ENCODE measurements around the gene PPFIA1.
"Not testable (repeated sequence)": the region's sequence is repeated elsewhere in the genome, so short reads cannot be mapped to it uniquely, and the experiment has no call there.

The PPFIA1 gene

GRCh38 chr11:70326365-70326811 lies 55.9 kb downstream of the PPFIA1 start:
- no peak for DNase-seq

GRCh38 chr11:70326833-70327232 lies 56.3 kb downstream of the PPFIA1 start:
- no peak for DNase-seq

- no peak for DNase-seq
These were observed 57.2 kb downstream of the PPFIA1 start for GRCh38 chr11:70327717-70328116.

DNA sequence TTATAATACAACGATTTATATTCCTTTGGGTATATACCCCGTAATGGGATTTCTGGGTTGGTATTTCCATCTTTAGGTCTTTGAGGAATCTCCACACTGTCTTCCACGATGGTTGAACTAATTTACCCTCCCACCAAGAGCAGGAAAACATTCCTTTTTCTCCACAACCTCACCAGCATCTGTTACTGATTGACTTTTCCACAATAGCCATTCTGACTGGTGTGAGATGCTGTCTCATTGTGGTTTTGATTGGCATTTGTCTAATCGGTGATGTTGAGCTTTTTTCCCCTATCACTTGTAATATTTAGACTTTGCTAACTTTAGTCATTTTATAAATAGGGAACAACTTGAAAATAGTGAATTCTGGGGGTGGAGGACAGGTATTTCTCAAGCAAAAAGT lies 58.1 kb downstream of the PPFIA1 start:
- no peak for DNase-seq

DNA sequence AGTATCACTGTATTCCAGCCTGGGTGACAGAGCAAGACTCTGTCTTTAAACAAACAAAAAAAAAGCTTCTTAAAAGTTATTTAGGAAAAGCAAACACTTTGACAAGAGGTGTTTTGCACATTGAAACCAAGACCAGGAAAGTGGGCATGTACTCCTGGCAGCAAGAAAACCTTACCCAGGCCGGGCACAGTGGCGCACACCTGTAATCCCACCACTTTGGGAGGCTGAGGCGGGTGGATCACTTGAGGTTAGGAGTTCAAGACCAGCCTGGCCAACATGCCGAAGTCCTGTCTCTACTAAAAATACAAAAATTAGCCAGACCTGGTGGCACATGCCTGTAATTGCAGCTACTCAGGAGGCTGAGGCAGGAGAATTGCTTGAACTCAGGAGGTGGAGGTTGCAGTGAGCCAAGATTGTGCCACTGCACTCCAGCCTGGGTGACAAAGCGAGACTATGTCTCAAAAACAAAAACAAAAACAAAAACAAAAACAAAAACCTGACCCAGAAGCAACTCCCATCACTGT lies 60.9 kb downstream of the PPFIA1 start:
- not testable (repeated sequence) for DNase-seq

DNA sequence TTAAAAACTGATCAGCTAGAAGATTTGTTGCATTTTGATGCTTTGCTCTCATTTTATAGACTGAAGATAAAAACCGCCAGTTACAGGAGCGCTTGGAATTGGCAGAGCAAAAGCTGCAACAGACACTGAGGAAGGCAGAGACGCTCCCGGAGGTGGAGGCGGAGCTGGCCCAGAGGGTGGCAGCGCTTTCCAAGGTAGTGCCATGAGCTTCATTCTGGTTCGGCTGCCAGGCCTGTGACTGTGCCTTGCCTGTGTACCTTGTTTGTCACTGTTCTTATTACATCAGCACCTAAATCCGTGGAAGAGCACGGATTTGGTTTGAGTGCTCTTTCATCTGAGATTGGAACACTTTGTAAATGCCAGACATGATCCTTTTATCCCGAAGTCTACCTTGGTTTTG lies 61.4 kb downstream of the PPFIA1 start:
- DNase-seq, result no peak

GRCh38 chr11:70332567-70332966 lies 62.1 kb downstream of the PPFIA1 start:
- DNase-seq, result no peak

DNA sequence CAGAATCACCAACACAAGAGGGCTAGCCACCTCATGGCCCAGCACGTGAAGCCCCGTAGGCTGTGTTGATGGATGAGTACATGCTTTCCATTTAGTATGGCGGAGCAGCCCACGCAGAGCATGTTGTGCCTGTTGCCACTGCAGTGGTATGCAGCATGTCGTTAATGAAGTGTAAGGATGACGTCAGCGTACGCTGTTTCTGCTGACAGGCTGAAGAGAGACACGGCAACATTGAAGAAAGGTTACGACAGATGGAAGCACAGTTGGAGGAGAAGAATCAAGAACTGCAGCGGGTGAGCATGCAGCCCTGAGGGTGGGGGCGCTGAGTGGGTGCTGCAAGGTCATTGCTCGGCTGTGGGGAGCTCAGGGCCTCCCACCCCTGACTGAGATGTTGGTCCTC lies 62.8 kb downstream of the PPFIA1 start:
- no peak for DNase-seq

DNA sequence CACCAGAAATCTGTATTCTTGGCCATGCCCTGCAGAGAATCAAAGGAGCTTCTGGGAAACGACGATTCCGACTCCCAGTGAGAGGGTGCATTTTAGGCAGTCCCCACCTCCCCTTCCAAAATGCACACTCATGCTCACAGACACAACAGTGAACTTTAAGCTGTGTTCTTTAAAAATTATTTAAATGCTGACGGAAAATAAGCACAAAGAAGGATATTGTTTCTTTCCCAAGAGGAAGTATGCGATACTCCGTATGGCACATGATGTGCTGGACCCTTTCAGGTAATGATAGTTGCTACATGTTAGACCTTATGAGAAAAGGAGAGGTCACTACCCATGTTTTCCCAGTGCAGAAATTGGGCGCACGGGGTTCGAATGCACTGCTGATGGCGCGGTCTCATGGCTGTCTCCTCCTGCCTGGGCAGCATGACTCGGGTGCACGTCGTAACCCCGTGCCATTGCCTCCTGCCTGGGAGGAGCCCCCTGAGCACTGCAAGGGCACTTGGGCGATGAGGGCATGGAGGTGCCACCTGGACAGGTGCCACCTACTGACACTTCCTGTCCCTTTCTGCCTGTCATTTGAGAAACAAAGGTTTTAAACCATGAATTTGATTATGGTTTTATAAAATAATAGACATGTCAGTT lies 64.0 kb downstream of the PPFIA1 start:
- DNase-seq, result no peak

DNA sequence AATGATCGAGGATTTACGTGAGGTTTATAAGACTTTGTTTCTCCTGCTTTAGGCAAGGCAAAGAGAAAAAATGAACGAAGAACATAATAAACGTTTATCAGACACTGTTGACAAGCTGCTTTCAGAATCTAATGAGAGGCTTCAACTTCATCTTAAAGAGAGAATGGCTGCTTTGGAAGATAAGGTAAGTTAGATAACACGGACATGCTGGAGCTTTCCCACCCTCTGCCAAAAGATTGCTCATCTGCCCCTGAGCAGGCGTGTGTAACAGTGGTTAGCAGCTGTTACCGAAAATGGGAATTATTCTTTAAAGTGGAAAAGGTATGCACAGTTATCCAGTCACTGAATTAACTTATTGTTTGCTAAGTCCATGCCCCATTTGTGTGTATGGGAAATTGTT lies 65.0 kb downstream of the PPFIA1 start:
- DNase-seq, result no peak

GRCh38 chr11:70338594-70338993 lies 68.1 kb downstream of the PPFIA1 start:
- no peak for DNase-seq

- DNase-seq, result no peak
These were observed 68.6 kb downstream of the PPFIA1 start for GRCh38 chr11:70339066-70339465.

GRCh38 chr11:70341881-70342429 lies 71.5 kb downstream of the PPFIA1 start:
- DNase-seq, result no peak

DNA sequence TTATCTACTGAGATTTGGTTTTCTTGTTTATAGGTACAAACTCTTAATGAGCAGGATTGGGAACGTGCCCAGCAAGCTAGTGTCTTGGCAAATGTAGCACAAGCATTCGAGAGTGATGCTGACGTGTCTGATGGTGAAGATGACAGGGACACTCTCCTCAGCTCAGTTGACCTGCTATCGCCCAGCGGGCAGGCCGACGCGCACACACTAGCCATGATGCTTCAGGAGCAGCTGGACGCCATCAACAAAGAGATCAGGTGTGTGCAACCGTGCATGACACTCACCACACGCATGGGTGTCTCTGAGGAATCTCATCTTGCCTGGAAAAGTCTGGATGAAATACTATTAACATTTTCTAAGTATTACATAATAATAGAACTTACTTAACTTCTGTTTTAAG lies 73.1 kb downstream of the PPFIA1 start:
- DNase-seq, result no peak

GRCh38 chr11:70348191-70348590 lies 77.7 kb downstream of the PPFIA1 start:
- DNase-seq, result no peak

GRCh38 chr11:70348608-70349007 lies 78.1 kb downstream of the PPFIA1 start:
- no peak for DNase-seq

DNA sequence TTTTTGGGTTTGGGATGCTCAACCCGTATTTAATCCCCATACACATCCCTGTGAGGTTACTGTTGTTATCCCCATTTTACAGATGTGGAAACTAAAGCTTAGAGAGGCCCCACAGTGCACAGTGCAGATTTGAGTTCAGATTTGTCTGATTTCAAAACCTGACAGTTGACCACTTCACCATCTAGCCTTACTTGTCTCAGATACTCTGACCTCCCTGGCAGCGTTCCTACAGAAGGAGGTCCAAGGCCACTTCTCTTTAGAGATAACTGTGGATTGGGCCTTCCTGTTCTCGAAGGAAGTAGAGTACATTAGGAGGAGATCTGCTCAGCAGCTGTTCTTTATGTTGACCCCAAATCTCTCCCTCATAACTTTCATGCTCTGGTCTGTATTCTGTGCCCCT lies 81.2 kb downstream of the PPFIA1 start:
- DNase-seq, result no peak

DNA sequence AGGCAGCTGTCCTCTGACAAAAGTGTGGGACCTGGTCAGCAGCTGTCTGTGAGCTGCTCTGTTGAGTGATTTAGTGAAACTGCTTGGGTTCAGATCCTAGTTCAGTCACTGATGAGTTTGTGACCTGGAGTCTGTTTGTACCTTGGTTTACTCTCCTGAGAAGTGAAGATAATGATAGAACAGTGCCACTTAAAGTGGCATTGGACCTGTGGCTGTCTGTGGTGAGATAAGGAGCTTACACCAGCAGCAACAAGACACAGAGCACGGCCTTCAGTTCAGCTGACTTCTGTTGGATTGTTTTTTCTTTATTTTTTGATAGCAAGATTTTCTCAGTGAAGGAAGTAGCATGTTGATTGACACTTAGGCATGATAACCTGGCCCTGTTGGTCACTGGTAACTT lies 81.6 kb downstream of the PPFIA1 start:
- DNase-seq, result no peak

DNA sequence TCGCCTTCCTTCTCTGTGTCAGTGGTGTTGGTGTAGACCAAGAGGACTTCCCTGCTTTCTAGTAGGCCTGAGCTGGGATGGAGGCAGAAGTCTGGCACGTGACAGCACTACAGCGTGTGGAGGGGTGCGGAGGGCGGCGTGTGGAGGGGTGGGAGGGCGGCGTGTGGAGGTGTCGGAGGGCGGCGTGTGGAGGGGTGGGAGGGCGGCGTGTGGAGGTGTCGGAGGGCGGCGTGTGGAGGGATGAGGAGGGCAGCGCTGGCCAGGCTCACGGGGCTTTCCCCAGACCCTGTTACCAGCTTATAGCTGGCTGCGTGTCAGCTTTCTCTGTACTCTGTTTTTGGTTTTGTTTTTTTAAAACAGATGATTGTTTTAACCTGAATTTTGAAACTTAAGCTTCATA lies 82.1 kb downstream of the PPFIA1 start:
- no peak for DNase-seq

DNA sequence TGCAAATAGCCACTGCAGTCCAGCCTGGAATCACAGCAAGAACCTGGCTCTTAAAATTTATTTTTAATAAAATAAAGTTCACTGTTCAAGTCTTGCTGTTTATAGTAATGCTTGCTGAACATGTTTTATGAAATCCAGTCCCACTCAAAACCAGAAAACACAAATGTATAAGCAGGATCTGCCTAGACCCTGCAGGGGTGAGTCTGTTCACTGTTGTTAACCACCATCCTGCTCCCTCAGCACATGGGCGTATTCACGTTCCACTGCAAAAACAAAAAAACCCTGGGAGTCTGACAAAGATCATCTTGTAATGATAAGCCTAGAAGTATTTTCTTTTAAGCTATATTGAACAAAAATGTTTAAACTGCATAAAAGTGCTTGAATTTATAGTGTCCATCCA lies 82.8 kb downstream of the PPFIA1 start:
- DNase-seq, result no peak

- DNase-seq, result no peak
These were observed 83.5 kb downstream of the PPFIA1 start for GRCh38 chr11:70353900-70354568.

DNA sequence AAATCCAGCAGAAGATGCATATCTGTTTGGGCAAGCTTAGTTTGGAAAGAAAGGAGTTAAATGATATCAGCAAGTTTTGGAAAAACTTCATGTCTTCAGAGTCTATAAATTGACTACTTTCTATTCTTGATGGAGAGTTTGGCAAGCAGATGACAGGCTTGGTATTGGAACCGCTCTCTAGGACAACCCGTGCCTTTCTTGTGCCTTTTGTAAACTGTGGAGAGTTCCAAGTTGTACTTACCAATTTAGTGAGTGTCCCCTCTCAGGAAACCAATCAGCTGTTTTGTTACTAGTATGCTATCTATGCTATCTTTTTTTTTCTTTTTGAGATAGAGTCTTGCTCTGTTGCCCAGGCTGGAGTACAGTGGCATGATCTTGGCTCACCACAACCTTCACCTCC lies 84.1 kb downstream of the PPFIA1 start:
- no peak for DNase-seq

DNA sequence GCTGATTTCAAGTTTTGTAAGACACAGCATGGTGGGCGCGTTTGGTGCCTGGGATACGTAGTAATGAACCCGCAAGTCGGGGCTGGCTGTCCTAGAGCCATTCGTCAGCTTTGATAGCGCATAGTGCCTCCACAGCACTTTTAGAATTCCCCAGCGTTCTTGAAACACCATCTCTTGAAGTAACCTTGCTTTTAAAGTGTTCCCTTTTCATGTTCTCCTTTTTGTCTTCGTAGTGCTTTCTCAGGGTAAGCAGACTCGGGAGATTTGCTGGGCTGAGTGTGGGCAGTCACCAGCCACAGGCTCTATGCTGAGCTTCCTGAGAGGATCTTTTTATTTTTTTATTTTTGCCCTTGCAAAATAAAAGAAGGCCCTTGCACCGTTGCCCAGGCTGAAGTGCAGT lies 88.3 kb downstream of the PPFIA1 start:
- no peak for DNase-seq

GRCh38 chr11:70359451-70360205 lies 89.1 kb downstream of the PPFIA1 start:
- DNase-seq, result no peak

All from NCI-H446 (cell line).